Upper lobe of right lung (tissue), 1 donor: ENCODE measurements around the gene H1-8. TPM values are rescaled to one million over a fixed set of nuclear protein-coding genes. Genes with fewer than 3 reads are reported as not detected.

ENCODE experiments used
- ATAC-seq: fragments of 200-7000 bp; cut with Tn5 transposase; one replicate; pipeline ENCODE4 v1.9.1; 2020; ENCODE audit warnings: mild to moderate bottlenecking, moderate library complexity
- DNase-seq: peaks from one replicate; pipeline ENCODE4 v3.0.0-alpha.2; 2020
- H3K27ac ChIP-seq: fragments of 200-600 bp; one replicate; pipeline ENCODE4 v1.8.0; 2022
- H3K27me3 ChIP-seq: fragments of 200-600 bp; one replicate; pipeline ENCODE4 v1.8.0; 2022; ENCODE audit warnings: mild to moderate bottlenecking
- H3K36me3 ChIP-seq: fragments of 200-600 bp; one replicate; pipeline ENCODE4 v1.8.0; 2022
- H3K4me1 ChIP-seq: fragments of 200-600 bp; one replicate; pipeline ENCODE4 v1.8.0; 2022
- H3K4me3 ChIP-seq: fragments of 200-600 bp; one replicate; pipeline ENCODE4 v1.8.0; 2022; ENCODE audit warnings: mild to moderate bottlenecking
- H3K9me3 ChIP-seq: fragments of 200-600 bp; one replicate; pipeline ENCODE4 v1.8.0; 2022
- intact Hi-C: fragments of 100-400 bp; cut with DNase I; formaldehyde crosslinking; loops from one replicate; pipeline ENCODE4 v1.11.0; 2022
- total RNA-seq: library from RNA; stranded (reverse); fragmentation: NEBNext Ultra II Directional; extraction: Animal tissue kit (Norgen Biotek cat#: 25700); gene quantifications from one replicate; pipeline ENCODE4 v1.2.1, GENCODE V29; 2021
- TF ChIP-seq, protein P1 (sequence below): fragments of 200-600 bp; IDR thresholded peaks from one replicate; pipeline ENCODE4 v1.8.0; 2022; ENCODE audit warnings: antibody characterized with exemption
- donor health status: DM: no; HTN: yes; CAD: no; lungs with severe emphysema.

H1-8 gene
- total RNA-seq, 1 donor from 2014 or later = not detected

DNA sequence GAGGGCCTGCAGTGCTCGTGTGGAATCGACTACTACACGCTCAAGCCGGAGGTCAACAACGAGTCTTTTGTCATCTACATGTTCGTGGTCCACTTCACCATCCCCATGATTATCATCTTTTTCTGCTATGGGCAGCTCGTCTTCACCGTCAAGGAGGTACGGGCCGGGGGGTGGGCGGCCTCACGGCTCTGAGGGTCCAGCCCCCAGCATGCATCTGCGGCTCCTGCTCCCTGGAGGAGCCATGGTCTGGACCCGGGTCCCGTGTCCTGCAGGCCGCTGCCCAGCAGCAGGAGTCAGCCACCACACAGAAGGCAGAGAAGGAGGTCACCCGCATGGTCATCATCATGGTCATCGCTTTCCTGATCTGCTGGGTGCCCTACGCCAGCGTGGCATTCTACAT, 10.7 kb upstream of the H1-8 start:
- H3K4me3 ChIP-seq = no peak overlapping the region
- TF ChIP-seq, protein P1, sequence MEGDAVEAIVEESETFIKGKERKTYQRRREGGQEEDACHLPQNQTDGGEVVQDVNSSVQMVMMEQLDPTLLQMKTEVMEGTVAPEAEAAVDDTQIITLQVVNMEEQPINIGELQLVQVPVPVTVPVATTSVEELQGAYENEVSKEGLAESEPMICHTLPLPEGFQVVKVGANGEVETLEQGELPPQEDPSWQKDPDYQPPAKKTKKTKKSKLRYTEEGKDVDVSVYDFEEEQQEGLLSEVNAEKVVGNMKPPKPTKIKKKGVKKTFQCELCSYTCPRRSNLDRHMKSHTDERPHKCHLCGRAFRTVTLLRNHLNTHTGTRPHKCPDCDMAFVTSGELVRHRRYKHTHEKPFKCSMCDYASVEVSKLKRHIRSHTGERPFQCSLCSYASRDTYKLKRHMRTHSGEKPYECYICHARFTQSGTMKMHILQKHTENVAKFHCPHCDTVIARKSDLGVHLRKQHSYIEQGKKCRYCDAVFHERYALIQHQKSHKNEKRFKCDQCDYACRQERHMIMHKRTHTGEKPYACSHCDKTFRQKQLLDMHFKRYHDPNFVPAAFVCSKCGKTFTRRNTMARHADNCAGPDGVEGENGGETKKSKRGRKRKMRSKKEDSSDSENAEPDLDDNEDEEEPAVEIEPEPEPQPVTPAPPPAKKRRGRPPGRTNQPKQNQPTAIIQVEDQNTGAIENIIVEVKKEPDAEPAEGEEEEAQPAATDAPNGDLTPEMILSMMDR = no peak
- H3K27ac ChIP-seq = no peak overlapping the region
- no peak for DNase-seq
- ATAC-seq = no peak
- intact Hi-C loops = no loop called here
- H3K4me1 ChIP-seq = no peaks in the 10 kb centered on the region
- H3K27me3 ChIP-seq = no peaks in the 10 kb centered on the region
- no peaks in the 10 kb centered on the region for H3K9me3 ChIP-seq
- H3K36me3 ChIP-seq = no peaks in the 10 kb centered on the region

- TF ChIP-seq, protein P1 = no peak
- Histone ChIP-seq H3K27me3 (no peaks in the 10 kb centered on the region), H3K36me3 (no peaks in the 10 kb centered on the region), H3K4me1 (no peaks in the 10 kb centered on the region), H3K4me3 (no peak overlapping the region), H3K9me3 (no peaks in the 10 kb centered on the region), H3K27ac (no peak overlapping the region)
- no peak for ATAC-seq
- intact Hi-C loops = no loop called here
- no peak for DNase-seq
These were observed 9.6 kb upstream of the H1-8 start for GRCh38 chr3:129533406-129533805.

DNA sequence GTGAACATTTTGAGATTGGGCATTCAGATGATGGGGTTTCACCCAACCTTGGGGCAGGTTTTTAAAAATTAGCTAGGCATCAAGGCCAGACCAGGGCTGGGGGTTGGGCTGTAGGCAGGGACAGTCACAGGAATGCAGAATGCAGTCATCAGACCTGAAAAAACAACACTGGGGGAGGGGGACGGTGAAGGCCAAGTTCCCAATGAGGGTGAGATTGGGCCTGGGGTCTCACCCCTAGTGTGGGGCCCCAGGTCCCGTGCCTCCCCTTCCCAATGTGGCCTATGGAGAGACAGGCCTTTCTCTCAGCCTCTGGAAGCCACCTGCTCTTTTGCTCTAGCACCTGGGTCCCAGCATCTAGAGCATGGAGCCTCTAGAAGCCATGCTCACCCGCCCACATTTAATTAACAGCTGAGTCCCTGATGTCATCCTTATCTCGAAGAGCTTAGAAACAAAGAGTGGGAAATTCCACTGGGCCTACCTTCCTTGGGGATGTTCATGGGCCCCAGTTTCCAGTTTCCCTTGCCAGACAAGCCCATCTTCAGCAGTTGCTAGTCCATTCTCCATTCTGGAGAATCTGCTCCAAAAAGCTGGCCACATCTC, 8.4 kb upstream of the H1-8 start:
- Histone ChIP-seq H3K9me3 (no peaks in the 10 kb centered on the region), H3K27me3 (no peaks in the 10 kb centered on the region), H3K4me1 (no peaks in the 10 kb centered on the region), H3K27ac (no peak overlapping the region), H3K4me3 (no peak overlapping the region), H3K36me3 (no peaks in the 10 kb centered on the region)
- ATAC-seq (no peak), DNase-seq (no peak)
- intact Hi-C loops = no loop called here
- TF ChIP-seq, protein P1 = no peak

GRCh38 chr3:129535075-129535474, 7.9 kb upstream of the H1-8 start:
- ATAC-seq = no peak

DNA sequence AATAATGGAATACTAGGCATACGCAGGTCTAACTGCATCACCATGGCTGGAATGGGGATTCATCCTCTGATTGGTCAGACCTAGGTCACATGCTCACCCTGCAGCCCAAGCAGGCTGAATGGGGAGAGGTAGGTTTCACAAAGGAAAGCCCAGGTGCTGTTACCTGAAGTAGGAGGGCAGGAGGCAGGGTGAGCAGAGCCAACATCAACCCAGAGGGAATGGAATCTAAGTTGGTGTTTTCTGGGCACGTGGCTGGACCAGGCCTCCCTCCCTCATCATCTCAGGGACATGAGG, 6.7 kb upstream of the H1-8 start:
- ATAC-seq (no peak), DNase-seq (no peak)
- TF ChIP-seq, protein P1 = no peak
- Histone ChIP-seq H3K4me1 (no peaks in the 10 kb centered on the region), H3K9me3 (no peaks in the 10 kb centered on the region), H3K4me3 (no peak overlapping the region), H3K27ac (no peak overlapping the region), H3K36me3 (no peaks in the 10 kb centered on the region), H3K27me3 (no peaks in the 10 kb centered on the region)
- intact Hi-C loops = no loop called here

More at GRCh38 chr3:129535075-129535474, 7.9 kb upstream of the H1-8 start:
- DNase-seq = no peak
- H3K36me3 ChIP-seq = no peaks in the 10 kb centered on the region
- no peak overlapping the region for H3K27ac ChIP-seq
- intact Hi-C loops = no loop called here
- H3K4me1 ChIP-seq = no peaks in the 10 kb centered on the region
- H3K9me3 ChIP-seq = no peaks in the 10 kb centered on the region
- TF ChIP-seq, protein P1 = no peak
- H3K4me3 ChIP-seq = no peak overlapping the region
- H3K27me3 ChIP-seq = no peaks in the 10 kb centered on the region

GRCh38 chr3:129536804-129537203, 6.2 kb upstream of the H1-8 start:
- Histone ChIP-seq H3K4me3 (no peak overlapping the region), H3K27ac (no peak overlapping the region), H3K4me1 (no peaks in the 10 kb centered on the region), H3K36me3 (no peaks in the 10 kb centered on the region), H3K27me3 (no peaks in the 10 kb centered on the region), H3K9me3 (no peaks in the 10 kb centered on the region)
- intact Hi-C loops = no loop called here
- TF ChIP-seq, protein P1 = no peak
- ATAC-seq (no peak), DNase-seq (no peak)
